Tibial artery (tissue), 4 donors: ENCODE measurements around the gene GCC2.
A peak's percentile ranks its signal among the peaks of the same experiment; 100 is the strongest.
"Not testable (repeated sequence)": the region's sequence is repeated elsewhere in the genome, so short reads cannot be mapped to it uniquely, and the experiment has no call there.

Experiments used
- DNase-seq, 2 donors: peaks; one replicate each; pipeline ENCODE4 v3.0.0-alpha.2; 2019
- H3K27ac ChIP-seq, 2 donors: fragments of 200-600 bp; sonication (generic) in 1 of 2; 1 replicate in 1 of 2; 2 replicates in 1 of 2; pipeline ENCODE4 v1.5.1; 2018 to 2019; ENCODE audit warnings: mild to moderate bottlenecking in 1 of 2
- H3K27me3 ChIP-seq, 2 donors: fragments of 200-600 bp; sonication (generic) in 1 of 2; one replicate each; pipeline versions ENCODE4 v1.5.1 to v1.6.0; 2016 to 2019
- H3K36me3 ChIP-seq, 3 donors: fragments of 200-600 bp; sonication (generic) in 2 of 3; one replicate each; pipeline ENCODE4 v1.5.1; 2016 to 2019; ENCODE audit warnings: mild to moderate bottlenecking in 2 of 3
- H3K4me1 ChIP-seq, 4 donors: fragments of 200-600 bp; sonication (generic) in 2 of 4; 1 replicate in 3 of 4; 2 replicates in 1 of 4; pipeline ENCODE4 v1.5.1; 2016 to 2019
- H3K4me3 ChIP-seq, 2 donors: fragments of 200-600 bp; sonication (generic) in 1 of 2; 1 replicate in 1 of 2; 2 replicates in 1 of 2; pipeline ENCODE4 v1.5.1; 2018 to 2019; ENCODE audit warnings: mild to moderate bottlenecking in 2 of 2
- H3K9me3 ChIP-seq, 3 donors: fragments of 200-600 bp; sonication (generic) in 1 of 3; one replicate each; pipeline ENCODE4 v1.5.1; 2016 to 2019
- CTCF ChIP-seq, 2 experiments: fragments of 200-600 bp in 1 of 2; fragments of 450-650 bp in 1 of 2; IDR thresholded peaks; one replicate each; pipeline ENCODE4 v1.5.1; 2017 to 2019; ENCODE audit warnings: antibody characterized with exemption in 2 of 2, mild to moderate bottlenecking in 1 of 2, moderate library complexity in 1 of 2
- intact Hi-C: fragments of 100-400 bp; cut with DNase I; formaldehyde crosslinking; loops from one replicate; pipeline ENCODE4 v1.15.0; 2023; ENCODE audit warnings: low total_unique reads

Gene GCC2

GRCh38 chr2:108548208-108549003 is 99.4 kb downstream of the GCC2 start:
- no peak for TF ChIP-seq CTCF (IDR thresholded peaks at IDR 0.05)
- Histone ChIP-seq H3K4me3 (no peak overlapping the region), H3K27ac (no peak overlapping the region), H3K9me3 (no peaks in the 10 kb centered on the region), H3K36me3 (no peaks in the 10 kb centered on the region), H3K27me3 (no peaks in the 10 kb centered on the region), H3K4me1 (peaks cover 0 to 30% (median 14%) of the 10 kb centered on the region in 4 donors)
- intact Hi-C loops = no loop called here
- DNase-seq = no peak

DNA sequence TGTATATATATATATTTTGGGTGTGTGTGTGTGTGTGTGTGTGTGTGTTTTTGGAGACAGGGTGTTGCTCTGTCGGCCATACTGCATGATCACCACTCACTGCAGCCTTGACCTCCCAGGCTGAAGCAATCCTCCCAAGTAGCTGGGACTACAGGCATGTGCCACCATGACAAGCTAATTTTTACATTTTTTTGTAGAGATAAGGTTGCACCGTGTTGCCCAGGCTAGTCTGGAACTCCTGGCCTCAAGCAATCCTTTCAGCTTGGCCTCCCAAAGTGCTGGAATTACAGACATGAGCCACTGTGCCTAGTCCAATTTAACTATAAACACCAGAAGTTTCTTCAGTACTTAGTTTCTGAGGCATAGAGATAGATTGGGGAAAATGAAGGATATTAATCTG is 103.6 kb downstream of the GCC2 start:
- no peak overlapping the region for H3K4me3 ChIP-seq
- DNase-seq = no peak
- no peaks in the 10 kb centered on the region for H3K36me3 ChIP-seq
- intact Hi-C loops = no loop called here
- TF ChIP-seq CTCF (IDR thresholded peaks at IDR 0.05) = no peak
- H3K9me3 ChIP-seq = no peaks in the 10 kb centered on the region
- peaks cover 0 to 47% (median 26%) of the 10 kb centered on the region in 4 donors for H3K4me1 ChIP-seq
- peak overlapping the region in 1 of 2 donors; percentile 47 for H3K27ac ChIP-seq
- H3K27me3 ChIP-seq = no peaks in the 10 kb centered on the region

DNA sequence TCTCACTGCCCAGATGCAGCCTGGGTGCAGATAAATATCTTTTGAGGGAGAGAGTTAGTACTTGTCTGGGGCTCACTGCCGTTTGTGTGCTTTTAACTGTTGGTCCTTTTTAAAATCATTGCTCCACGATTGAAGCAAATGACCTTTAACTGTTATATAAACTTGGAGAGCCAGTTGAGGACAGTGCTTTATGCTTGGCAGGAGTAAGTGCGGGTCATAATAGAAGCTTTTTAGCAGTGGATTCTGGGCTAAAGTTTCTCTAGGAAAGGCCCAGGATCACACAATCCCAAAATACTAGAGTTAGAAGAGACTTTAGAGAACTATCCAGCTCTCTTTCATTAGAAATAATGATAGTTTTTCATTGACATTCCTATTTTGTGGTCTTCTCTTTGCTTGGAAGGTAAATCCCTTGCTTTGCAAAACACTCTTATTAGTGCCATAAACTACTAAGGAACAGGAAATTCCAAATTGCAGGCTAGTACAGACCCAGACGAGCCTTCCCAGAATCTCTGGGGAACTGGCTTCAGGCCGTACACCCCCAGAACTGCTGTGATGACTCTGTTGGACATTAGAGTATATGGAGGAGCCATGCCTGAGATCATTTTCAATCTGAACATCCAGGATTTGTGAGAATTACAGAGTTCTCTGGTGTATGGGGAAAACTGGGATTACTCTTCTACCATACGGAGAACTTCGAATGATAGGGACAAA is 104.4 kb downstream of the GCC2 start:
- H3K4me3 ChIP-seq = no peak overlapping the region
- intact Hi-C loops = no loop called here
- no peaks in the 10 kb centered on the region for H3K9me3 ChIP-seq
- H3K4me1 ChIP-seq = peaks cover 0 to 39% (median 22%) of the 10 kb centered on the region in 4 donors
- TF ChIP-seq CTCF (IDR thresholded peaks at IDR 0.05) = no peak
- no peaks in the 10 kb centered on the region for H3K36me3 ChIP-seq
- no peak for DNase-seq
- no peaks in the 10 kb centered on the region for H3K27me3 ChIP-seq
- H3K27ac ChIP-seq = peak overlapping the region; percentile 36 to 47

DNA sequence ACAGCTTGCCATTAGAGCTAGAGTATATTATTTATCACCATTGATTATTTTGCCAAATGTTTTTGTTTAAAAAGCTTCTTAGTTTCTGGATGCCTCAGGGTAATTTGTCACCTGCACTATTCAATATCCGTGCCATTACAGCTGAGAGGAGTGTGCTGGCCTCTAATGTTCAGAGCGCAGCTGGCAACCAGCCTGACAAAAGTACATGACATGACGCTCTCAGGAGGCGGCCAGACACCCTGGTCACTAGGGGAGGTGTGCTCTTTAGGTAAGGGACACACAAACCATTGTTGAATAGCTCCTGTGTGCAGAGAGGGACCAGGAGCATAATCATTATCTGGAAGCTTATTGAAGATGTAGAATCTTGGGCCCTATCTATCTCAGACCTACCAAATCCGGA is 105.5 kb downstream of the GCC2 start:
- DNase-seq = no peak
- Histone ChIP-seq H3K36me3 (no peaks in the 10 kb centered on the region), H3K4me3 (no peak overlapping the region), H3K27ac (peak overlapping the region in 1 of 2 donors; percentile 47), H3K4me1 (peaks cover 0 to 31% (median 19%) of the 10 kb centered on the region in 4 donors), H3K9me3 (no peaks in the 10 kb centered on the region), H3K27me3 (no peaks in the 10 kb centered on the region)
- TF ChIP-seq CTCF (IDR thresholded peaks at IDR 0.05) = no peak
- intact Hi-C loops = no loop called here

GRCh38 chr2:108555572-108555971 is 106.6 kb downstream of the GCC2 start:
- Histone ChIP-seq H3K36me3 (no peaks in the 10 kb centered on the region), H3K9me3 (no peaks in the 10 kb centered on the region), H3K27ac (no peak overlapping the region), H3K4me3 (no peak overlapping the region), H3K4me1 (peaks cover 0 to 38% (median 22%) of the 10 kb centered on the region in 4 donors), H3K27me3 (no peaks in the 10 kb centered on the region)
- no peak for DNase-seq
- intact Hi-C loops = no loop called here
- TF ChIP-seq CTCF (IDR thresholded peaks at IDR 0.05) = no peak

DNA sequence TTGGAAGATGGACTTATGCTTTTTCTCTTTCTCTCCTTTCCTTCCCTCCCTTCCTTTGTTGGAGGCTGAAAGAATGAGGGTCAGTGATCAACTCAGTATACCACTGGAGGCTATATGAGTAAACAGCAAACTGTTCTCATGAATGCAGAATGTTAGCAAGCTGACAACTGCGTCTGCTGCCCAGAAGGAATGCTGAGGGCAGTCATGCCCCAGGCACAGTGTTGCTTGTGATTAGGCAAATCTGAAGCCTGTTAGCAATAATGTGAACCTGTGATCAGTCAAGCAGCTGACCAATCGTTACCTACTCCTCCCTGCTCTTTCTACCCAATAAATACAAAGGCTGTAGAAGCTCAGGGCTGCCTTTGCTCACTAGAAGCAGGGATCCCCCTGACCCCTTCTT is 107.6 kb downstream of the GCC2 start:
- DNase-seq, H3K27ac ChIP-seq, H3K9me3 ChIP-seq, H3K4me3 ChIP-seq, H3K27me3 ChIP-seq, intact Hi-C loops, H3K36me3 ChIP-seq: not testable (repeated sequence)
- H3K4me1 ChIP-seq = peaks cover 0 to 48% (median 25%) of the 10 kb centered on the region in 4 donors
